ENCODE measurements around the gene MBD3L1.

The MBD3L1 gene

GRCh38 chr19:8835877-8836276 lies 3.7 kb downstream of the MBD3L1 start:
- no peak for TF ChIP-seq CTCF (IDR thresholded peaks at IDR 0.05; ENCODE audit: low read depth, low read length)
- H3K4me3 ChIP-seq (replicated peaks in 1 of 2; ENCODE audit: low read depth in 2 of 2, low read length in 2 of 2): no peak overlapping the region
- DNase-seq (ENCODE audit: low read depth in 2 of 2): no peak

- no peak for TF ChIP-seq CTCF (IDR thresholded peaks at IDR 0.05; ENCODE audit: low read depth, low read length)
- DNase-seq (ENCODE audit: low read depth in 2 of 2): no peak
- no peak overlapping the region for H3K4me3 ChIP-seq (replicated peaks in 1 of 2; ENCODE audit: low read depth in 2 of 2, low read length in 2 of 2)
These were observed 8.5 kb downstream of the MBD3L1 start for GRCh38 chr19:8840708-8841107.

- TF ChIP-seq CTCF (IDR thresholded peaks at IDR 0.05; ENCODE audit: low read depth, low read length): no peak
- DNase-seq (ENCODE audit: low read depth in 2 of 2): no peak
- H3K4me3 ChIP-seq (replicated peaks in 1 of 2; ENCODE audit: low read depth in 2 of 2, low read length in 2 of 2): no peak overlapping the region
These were observed 14.6 kb downstream of the MBD3L1 start for GRCh38 chr19:8846819-8847218.

- TF ChIP-seq CTCF (IDR thresholded peaks at IDR 0.05; ENCODE audit: low read depth, low read length): no peak
- no peak overlapping the region for H3K4me3 ChIP-seq (replicated peaks in 1 of 2; ENCODE audit: low read depth in 2 of 2, low read length in 2 of 2)
- DNase-seq (ENCODE audit: low read depth in 2 of 2): no peak
These were observed 17.1 kb downstream of the MBD3L1 start for GRCh38 chr19:8849232-8849631.

GRCh38 chr19:8850488-8850887 lies 18.3 kb downstream of the MBD3L1 start:
- H3K4me3 ChIP-seq (replicated peaks in 1 of 2; ENCODE audit: low read depth in 2 of 2, low read length in 2 of 2): no peak overlapping the region
- no peak for TF ChIP-seq CTCF (IDR thresholded peaks at IDR 0.05; ENCODE audit: low read depth, low read length)
- no peak for DNase-seq (ENCODE audit: low read depth in 2 of 2)

- no peak overlapping the region for H3K4me3 ChIP-seq (replicated peaks in 1 of 2; ENCODE audit: low read depth in 2 of 2, low read length in 2 of 2)
- no peak for TF ChIP-seq CTCF (IDR thresholded peaks at IDR 0.05; ENCODE audit: low read depth, low read length)
- DNase-seq (ENCODE audit: low read depth in 2 of 2): no peak
These were observed 26.1 kb downstream of the MBD3L1 start for GRCh38 chr19:8858260-8858659.

- DNase-seq (ENCODE audit: low read depth in 2 of 2): no peak
- H3K4me3 ChIP-seq (replicated peaks in 1 of 2; ENCODE audit: low read depth in 2 of 2, low read length in 2 of 2): no peak overlapping the region
- TF ChIP-seq CTCF (IDR thresholded peaks at IDR 0.05; ENCODE audit: low read depth, low read length): no peak
These were observed 34.2 kb downstream of the MBD3L1 start for GRCh38 chr19:8866344-8866743.
